SH-SY5Y (cell line): ENCODE measurements around the gene GJB6.

ENCODE experiments used
- GATA2 ChIP-seq: IDR thresholded peaks from 2 replicates; pipeline ENCODE4 v1.6.1; 2011; ENCODE audit warnings: mild to moderate bottlenecking, low read depth, low read length
- GATA3 ChIP-seq: IDR thresholded peaks from 2 replicates; pipeline ENCODE4 v1.6.1; 2011; ENCODE audit warnings: low read depth, mild to moderate bottlenecking, low read length, moderate library complexity

DNA sequence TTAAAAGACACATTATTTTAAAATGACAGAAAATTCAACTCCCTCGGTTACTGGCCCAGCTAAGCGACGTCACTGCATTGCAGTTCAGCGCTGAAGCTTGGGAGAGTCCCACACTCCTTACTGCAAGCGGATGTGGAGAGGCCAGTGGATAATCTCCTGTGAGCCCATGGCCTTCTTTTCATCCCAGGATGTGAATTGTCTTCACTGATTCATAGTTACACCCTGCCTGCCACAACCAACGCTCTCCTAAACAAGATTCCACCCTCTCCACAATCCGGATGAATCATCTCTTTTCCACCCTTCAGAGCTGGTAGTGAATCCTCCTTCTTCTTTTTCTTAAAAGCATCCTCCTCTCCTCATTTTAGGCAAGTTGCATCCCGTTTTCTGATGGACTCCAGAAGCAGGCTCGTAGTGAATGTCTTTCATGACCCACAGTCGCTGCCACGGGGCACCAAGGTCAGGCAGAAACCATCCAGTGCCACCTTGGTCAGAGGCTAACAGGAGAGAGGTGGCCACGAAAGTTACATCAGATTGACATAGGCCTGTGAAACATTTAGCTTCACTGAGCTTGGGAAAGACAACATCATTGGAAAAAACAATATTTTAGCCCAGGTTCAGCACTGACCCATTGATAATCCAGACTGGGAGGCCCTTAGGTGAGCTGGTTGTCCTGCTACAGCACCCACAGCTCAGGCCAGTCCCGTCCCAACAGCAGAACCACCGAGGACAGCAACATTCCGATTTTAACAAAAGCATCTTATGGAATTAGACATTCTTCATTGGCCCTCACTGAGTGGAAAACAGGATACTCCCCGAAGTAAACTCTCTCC is 41.4 kb downstream of the GJB6 start:
- TF ChIP-seq GATA3 (no peak), GATA2 (no peak)
